NCI-H345 treated with DMSO at 0.1 percent for 48 hours (cell line): Measurements from ENCODE around the gene GIGYF1.
A peak's percentile ranks its signal among the peaks of the same experiment; 100 is the strongest.

Source experiments
- DNase-seq: peaks from one replicate; lab custom pipeline; 2025; ENCODE audit not compliant: unreplicated experiment; lab: John Stamatoyannopoulos, UW

The GIGYF1 gene

DNA sequence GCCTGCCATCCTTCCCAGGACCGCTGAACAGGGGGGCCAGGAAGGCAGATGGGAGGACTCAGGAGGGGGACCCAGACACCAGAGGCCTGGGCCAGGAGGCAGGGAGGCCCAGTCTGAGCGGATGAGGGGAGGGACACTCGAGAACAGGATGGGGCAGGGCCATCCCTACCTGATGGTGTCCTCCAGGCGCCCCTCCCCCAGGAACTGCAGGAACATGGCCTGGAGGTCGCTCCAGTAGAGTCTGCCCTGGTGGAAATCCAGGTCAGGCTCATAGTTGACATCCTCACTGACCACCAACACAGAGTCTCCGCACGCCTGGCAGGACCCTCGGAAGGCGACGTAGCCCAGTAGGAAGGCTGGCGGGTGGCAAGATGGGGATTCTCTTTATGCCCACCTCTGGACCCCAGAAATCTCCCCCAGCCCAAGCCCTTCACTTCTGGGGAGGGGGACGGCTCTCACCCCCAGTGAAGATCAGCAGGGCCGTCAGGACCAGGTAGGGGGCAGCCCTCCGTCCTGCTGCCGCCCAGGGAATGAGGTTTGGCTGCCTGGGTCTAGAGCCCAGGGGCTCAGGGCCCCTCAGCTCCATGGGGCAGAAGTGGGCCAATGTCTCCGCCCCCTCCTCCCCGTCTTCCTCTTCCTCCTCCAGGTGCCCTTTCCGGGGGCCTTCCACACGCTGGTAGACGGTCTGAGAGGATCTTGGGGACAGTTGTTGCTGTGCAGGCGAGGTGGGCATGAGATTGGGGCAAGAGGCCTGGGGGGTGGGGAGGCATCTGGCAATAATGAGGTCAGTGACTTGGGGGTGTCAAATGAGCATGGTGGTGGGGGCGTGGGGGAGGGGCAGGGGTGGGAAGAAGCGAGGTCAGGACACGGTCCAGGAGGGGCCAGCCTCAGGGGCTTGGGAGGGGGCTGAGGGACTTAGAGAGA is 53.3 kb downstream of the GIGYF1 start:
- DNase-seq: no peak

GRCh38 chr7:100639995-100640516 is 54.0 kb downstream of the GIGYF1 start:
- DNase-seq: no peak

DNA sequence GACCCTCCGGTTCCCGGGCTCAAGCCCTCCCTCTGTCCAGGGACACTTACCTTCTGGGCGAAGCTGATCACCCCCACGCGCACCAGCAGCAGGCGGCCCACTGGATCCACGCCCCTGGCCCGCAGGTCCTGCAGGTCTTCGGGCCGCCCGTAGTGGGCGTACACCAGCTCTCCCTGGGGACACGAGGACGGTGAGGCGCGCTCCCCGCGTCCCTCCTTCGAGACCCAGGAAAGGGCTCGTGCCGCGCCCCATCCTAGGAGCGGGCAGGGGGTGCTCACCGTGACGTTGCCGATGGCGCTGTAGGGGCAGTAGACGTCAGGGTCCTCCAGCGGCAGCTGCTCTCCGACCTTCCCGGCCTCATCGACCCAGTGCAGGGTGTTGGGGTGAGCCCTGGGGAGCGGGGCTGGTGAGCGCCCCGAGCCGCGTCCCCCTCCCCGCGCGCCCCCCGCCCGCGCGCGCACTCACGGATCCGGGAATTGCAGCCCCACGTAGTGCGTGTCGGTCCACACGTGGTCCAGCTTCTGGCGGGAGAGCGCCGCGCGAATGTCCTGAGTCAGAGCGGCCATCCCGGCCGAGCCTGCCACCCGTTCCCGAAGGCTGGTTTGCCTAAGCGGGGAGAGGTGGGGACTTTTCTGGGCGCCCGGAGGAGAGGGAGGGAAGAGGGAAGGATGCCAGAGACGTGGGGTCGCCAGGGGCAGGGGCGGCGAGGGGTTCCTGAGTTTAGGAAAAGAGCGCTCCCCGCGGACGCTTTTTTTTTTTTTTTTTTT is 60.9 kb downstream of the GIGYF1 start:
- peak; percentile 20 for DNase-seq

- DNase-seq: no peak
These were observed 64.0 kb downstream of the GIGYF1 start for GRCh38 chr7:100630066-100630465.
